PC-3 (cell line): ENCODE data around the gene RIT2.
"Not testable (repeated sequence)": the region's sequence is repeated elsewhere in the genome, so short reads cannot be mapped to it uniquely, and the experiment has no call there.

ENCODE experiments used
- EZH2phosphoT487 ChIP-seq: fragments of 300-600 bp; sonication (generic); IDR thresholded peaks from 2 replicates; pipeline ENCODE4 v1.6.1; 2018; ENCODE audit warnings: mild to moderate bottlenecking, antibody characterized with exemption, low read length, borderline replicate concordance
- TF ChIP-seq, protein P1 (sequence below): fragments of 300-600 bp; sonication (generic); conservative IDR thresholded peaks from 2 replicates; pipeline ENCODE4 v1.5.1; 2017; ENCODE audit warnings: antibody characterized with exemption, low read depth, mild to moderate bottlenecking, low read length

DNA sequence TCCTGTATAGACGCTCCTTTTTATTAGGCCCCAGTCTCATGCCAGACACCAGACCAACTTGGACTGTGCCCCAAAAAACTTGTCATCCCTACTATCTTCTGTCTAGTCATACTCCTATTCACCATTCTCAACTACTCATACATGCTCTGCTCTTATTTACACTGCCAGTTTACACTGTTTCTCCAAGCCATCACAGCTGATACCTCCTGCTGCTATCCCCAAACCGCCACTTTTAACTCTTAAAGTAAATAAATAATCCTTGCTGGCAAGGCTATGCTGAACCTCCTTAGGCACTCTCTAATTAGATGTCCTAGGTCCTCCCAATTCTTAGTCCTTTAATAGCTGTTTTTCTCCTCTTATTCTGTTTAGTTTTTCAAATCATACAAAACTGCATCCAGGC is 374.2 kb downstream of the RIT2 start:
- TF ChIP-seq, protein P1, sequence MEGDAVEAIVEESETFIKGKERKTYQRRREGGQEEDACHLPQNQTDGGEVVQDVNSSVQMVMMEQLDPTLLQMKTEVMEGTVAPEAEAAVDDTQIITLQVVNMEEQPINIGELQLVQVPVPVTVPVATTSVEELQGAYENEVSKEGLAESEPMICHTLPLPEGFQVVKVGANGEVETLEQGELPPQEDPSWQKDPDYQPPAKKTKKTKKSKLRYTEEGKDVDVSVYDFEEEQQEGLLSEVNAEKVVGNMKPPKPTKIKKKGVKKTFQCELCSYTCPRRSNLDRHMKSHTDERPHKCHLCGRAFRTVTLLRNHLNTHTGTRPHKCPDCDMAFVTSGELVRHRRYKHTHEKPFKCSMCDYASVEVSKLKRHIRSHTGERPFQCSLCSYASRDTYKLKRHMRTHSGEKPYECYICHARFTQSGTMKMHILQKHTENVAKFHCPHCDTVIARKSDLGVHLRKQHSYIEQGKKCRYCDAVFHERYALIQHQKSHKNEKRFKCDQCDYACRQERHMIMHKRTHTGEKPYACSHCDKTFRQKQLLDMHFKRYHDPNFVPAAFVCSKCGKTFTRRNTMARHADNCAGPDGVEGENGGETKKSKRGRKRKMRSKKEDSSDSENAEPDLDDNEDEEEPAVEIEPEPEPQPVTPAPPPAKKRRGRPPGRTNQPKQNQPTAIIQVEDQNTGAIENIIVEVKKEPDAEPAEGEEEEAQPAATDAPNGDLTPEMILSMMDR, result not testable (repeated sequence)
- TF ChIP-seq EZH2phosphoT487, result not testable (repeated sequence)
